ENCODE results near the gene KRTAP10-8.

The KRTAP10-8 gene

DNA sequence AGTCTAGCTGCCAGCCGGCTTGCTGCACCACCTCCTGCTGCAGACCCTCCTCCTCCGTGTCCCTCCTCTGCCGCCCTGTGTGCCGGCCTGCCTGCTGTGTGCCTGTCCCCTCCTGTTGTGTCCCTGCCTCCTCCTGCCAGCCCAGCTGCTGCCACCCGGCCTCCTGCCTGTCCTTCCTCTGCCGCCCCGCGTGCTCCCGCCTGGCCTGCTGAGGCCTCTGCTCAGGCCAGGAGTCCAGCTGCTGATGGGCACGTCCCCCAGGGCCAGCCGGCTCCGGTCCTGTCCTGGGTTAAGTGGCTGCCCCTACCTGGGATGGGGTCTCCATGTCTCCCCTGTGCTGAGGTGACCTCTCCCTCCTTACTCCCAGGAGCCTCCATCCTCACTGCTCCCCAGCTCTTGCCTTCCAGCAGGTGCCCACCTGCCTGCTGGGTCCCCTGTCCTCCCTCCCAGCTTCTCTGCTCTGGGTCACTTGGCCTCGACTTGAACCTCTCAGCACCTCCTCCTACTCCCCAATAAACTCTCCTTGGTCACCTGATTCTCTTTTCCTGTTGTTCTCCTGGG lies 870 bp downstream of the KRTAP10-8 start:
- DNase-seq = no peak
- Histone ChIP-seq H3K4me3 (ENCODE audit: low read length) (no peak overlapping the region), H2AK5ac (ENCODE audit: low read length) (no peak overlapping the region), H3K36me3 (ENCODE audit: control insufficient read depth, insufficient read depth, low read length) (no peaks in the 10 kb centered on the region), H3K4me1 (ENCODE audit: control insufficient read depth, low read depth, low read length) (no peaks in the 10 kb centered on the region), H2BK5ac (ENCODE audit: low read length) (no peak overlapping the region), H3K23ac (ENCODE audit: low read length) (no peak overlapping the region), H3K79me1 (ENCODE audit: low read length) (no peaks in the 10 kb centered on the region), H3K79me2 (ENCODE audit: control insufficient read depth, insufficient read depth, low read length) (no peaks in the 10 kb centered on the region), H2BK120ac (ENCODE audit: low read depth, low read length) (no peak overlapping the region), H3K4ac (ENCODE audit: low read depth, low read length) (no peak overlapping the region), H3K27ac (ENCODE audit: low read depth, low read length) (no peak overlapping the region), H3K27me3 (ENCODE audit: insufficient read depth, low read length, poor library complexity) (no peaks in the 10 kb centered on the region), H4K8ac (ENCODE audit: low read depth, low read length) (no peak overlapping the region), H3K9ac (ENCODE audit: low read length) (no peak overlapping the region), H4K5ac (ENCODE audit: low read length) (no peak overlapping the region), H2BK15ac (replicated peaks; ENCODE audit: low read depth) (no peak overlapping the region), H3K56ac (ENCODE audit: low read length) (no peak overlapping the region), H3K4me2 (ENCODE audit: low read length) (no peak overlapping the region), H3K18ac (ENCODE audit: low read length) (no peak overlapping the region)
- WGBS (ENCODE audit: extremely low coverage, insufficient coverage, low lambda C conversion rate) = no CpG with 5 or more reads among the region's 13 CpGs

- H3K18ac ChIP-seq (ENCODE audit: low read length) = no peak overlapping the region
- no peak overlapping the region for H3K4me2 ChIP-seq (ENCODE audit: low read length)
- H3K79me2 ChIP-seq (ENCODE audit: control insufficient read depth, insufficient read depth, low read length) = no peaks in the 10 kb centered on the region
- no peak overlapping the region for H3K23ac ChIP-seq (ENCODE audit: low read length)
- WGBS (ENCODE audit: extremely low coverage, insufficient coverage, low lambda C conversion rate) = no CpG with 5 or more reads among the region's 26 CpGs
- H3K4me3 ChIP-seq (ENCODE audit: low read length) = no peak overlapping the region
- no peak overlapping the region for H3K4ac ChIP-seq (ENCODE audit: low read depth, low read length)
- H2BK15ac ChIP-seq (replicated peaks; ENCODE audit: low read depth) = no peak overlapping the region
- no peak overlapping the region for H2BK120ac ChIP-seq (ENCODE audit: low read depth, low read length)
- H3K27ac ChIP-seq (ENCODE audit: low read depth, low read length) = no peak overlapping the region
- no peak overlapping the region for H4K5ac ChIP-seq (ENCODE audit: low read length)
- no peak overlapping the region for H3K56ac ChIP-seq (ENCODE audit: low read length)
- no peak overlapping the region for H4K8ac ChIP-seq (ENCODE audit: low read depth, low read length)
- no peaks in the 10 kb centered on the region for H3K36me3 ChIP-seq (ENCODE audit: control insufficient read depth, insufficient read depth, low read length)
- H2AK5ac ChIP-seq (ENCODE audit: low read length) = no peak overlapping the region
- DNase-seq = no peak
- H3K27me3 ChIP-seq (ENCODE audit: insufficient read depth, low read length, poor library complexity) = no peaks in the 10 kb centered on the region
- no peaks in the 10 kb centered on the region for H3K79me1 ChIP-seq (ENCODE audit: low read length)
- H3K9ac ChIP-seq (ENCODE audit: low read length) = no peak overlapping the region
- H3K4me1 ChIP-seq (ENCODE audit: control insufficient read depth, low read depth, low read length) = no peaks in the 10 kb centered on the region
- H2BK5ac ChIP-seq (ENCODE audit: low read length) = no peak overlapping the region
These were observed 1.7 kb downstream of the KRTAP10-8 start for GRCh38 chr21:44613386-44614155.

GRCh38 chr21:44614161-44614631 lies 2.3 kb downstream of the KRTAP10-8 start:
- Histone ChIP-seq H3K4me2 (ENCODE audit: low read length) (no peak overlapping the region), H3K79me1 (ENCODE audit: low read length) (no peaks in the 10 kb centered on the region), H3K79me2 (ENCODE audit: control insufficient read depth, insufficient read depth, low read length) (no peaks in the 10 kb centered on the region), H2BK5ac (ENCODE audit: low read length) (no peak overlapping the region), H3K4me3 (ENCODE audit: low read length) (no peak overlapping the region), H2AK5ac (ENCODE audit: low read length) (no peak overlapping the region), H3K56ac (ENCODE audit: low read length) (no peak overlapping the region), H3K18ac (ENCODE audit: low read length) (no peak overlapping the region), H3K9ac (ENCODE audit: low read length) (no peak overlapping the region), H3K36me3 (ENCODE audit: control insufficient read depth, insufficient read depth, low read length) (no peaks in the 10 kb centered on the region), H3K27ac (ENCODE audit: low read depth, low read length) (no peak overlapping the region), H3K23ac (ENCODE audit: low read length) (no peak overlapping the region), H2BK15ac (replicated peaks; ENCODE audit: low read depth) (no peak overlapping the region), H3K27me3 (ENCODE audit: insufficient read depth, low read length, poor library complexity) (no peaks in the 10 kb centered on the region), H4K8ac (ENCODE audit: low read depth, low read length) (no peak overlapping the region), H3K4ac (ENCODE audit: low read depth, low read length) (no peak overlapping the region), H2BK120ac (ENCODE audit: low read depth, low read length) (no peak overlapping the region), H4K5ac (ENCODE audit: low read length) (no peak overlapping the region), H3K4me1 (ENCODE audit: control insufficient read depth, low read depth, low read length) (peaks cover 4% of the 10 kb centered on the region)
- no CpG with 5 or more reads among the region's 20 CpGs for WGBS (ENCODE audit: extremely low coverage, insufficient coverage, low lambda C conversion rate)
- no peak for DNase-seq

DNA sequence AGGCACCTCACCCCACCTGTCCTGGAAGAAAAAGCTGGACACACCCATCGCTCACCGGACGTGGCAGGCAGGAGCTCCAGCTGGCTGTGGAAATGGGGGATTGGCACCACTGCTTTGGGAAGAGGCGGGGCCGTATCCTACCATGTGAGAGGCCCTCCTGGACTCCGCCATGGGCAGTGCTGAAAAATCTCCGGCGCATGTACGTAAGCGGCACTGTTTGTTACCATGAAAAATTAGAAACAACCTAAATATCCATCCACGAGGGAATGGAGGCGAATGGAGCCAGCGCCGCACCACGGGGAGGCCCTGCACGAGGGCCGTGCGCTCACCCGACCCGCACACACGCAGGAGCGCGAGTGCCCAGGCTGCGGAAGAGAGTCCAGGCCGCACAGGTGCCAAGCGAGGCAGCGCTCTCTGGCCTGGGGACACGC lies 3.1 kb downstream of the KRTAP10-8 start:
- no peak overlapping the region for H2BK15ac ChIP-seq (replicated peaks; ENCODE audit: low read depth)
- H3K4me2 ChIP-seq (ENCODE audit: low read length) = no peak overlapping the region
- H3K56ac ChIP-seq (ENCODE audit: low read length) = no peak overlapping the region
- no peak overlapping the region for H3K27ac ChIP-seq (ENCODE audit: low read depth, low read length)
- DNase-seq = no peak
- H4K5ac ChIP-seq (ENCODE audit: low read length) = no peak overlapping the region
- no peaks in the 10 kb centered on the region for H3K36me3 ChIP-seq (ENCODE audit: control insufficient read depth, insufficient read depth, low read length)
- H3K9ac ChIP-seq (ENCODE audit: low read length) = no peak overlapping the region
- H3K79me2 ChIP-seq (ENCODE audit: control insufficient read depth, insufficient read depth, low read length) = no peaks in the 10 kb centered on the region
- peaks cover 4% of the 10 kb centered on the region for H3K4me1 ChIP-seq (ENCODE audit: control insufficient read depth, low read depth, low read length)
- H2BK5ac ChIP-seq (ENCODE audit: low read length) = no peak overlapping the region
- H3K4ac ChIP-seq (ENCODE audit: low read depth, low read length) = no peak overlapping the region
- no peak overlapping the region for H2AK5ac ChIP-seq (ENCODE audit: low read length)
- H3K4me3 ChIP-seq (ENCODE audit: low read length) = no peak overlapping the region
- no peak overlapping the region for H3K23ac ChIP-seq (ENCODE audit: low read length)
- H3K79me1 ChIP-seq (ENCODE audit: low read length) = no peaks in the 10 kb centered on the region
- H4K8ac ChIP-seq (ENCODE audit: low read depth, low read length) = no peak overlapping the region
- H3K18ac ChIP-seq (ENCODE audit: low read length) = no peak overlapping the region
- no peak overlapping the region for H2BK120ac ChIP-seq (ENCODE audit: low read depth, low read length)
- no peaks in the 10 kb centered on the region for H3K27me3 ChIP-seq (ENCODE audit: insufficient read depth, low read length, poor library complexity)
- WGBS (ENCODE audit: extremely low coverage, insufficient coverage, low lambda C conversion rate) = no CpG with 5 or more reads among the region's 28 CpGs

- Histone ChIP-seq H3K18ac (ENCODE audit: low read length) (no peak overlapping the region), H3K79me1 (ENCODE audit: low read length) (no peaks in the 10 kb centered on the region), H3K79me2 (ENCODE audit: control insufficient read depth, insufficient read depth, low read length) (no peaks in the 10 kb centered on the region), H4K8ac (ENCODE audit: low read depth, low read length) (no peak overlapping the region), H2AK5ac (ENCODE audit: low read length) (no peak overlapping the region), H4K5ac (ENCODE audit: low read length) (no peak overlapping the region), H2BK5ac (ENCODE audit: low read length) (no peak overlapping the region), H3K4me1 (ENCODE audit: control insufficient read depth, low read depth, low read length) (peaks cover 4% of the 10 kb centered on the region), H3K36me3 (ENCODE audit: control insufficient read depth, insufficient read depth, low read length) (no peaks in the 10 kb centered on the region), H3K23ac (ENCODE audit: low read length) (no peak overlapping the region), H2BK15ac (replicated peaks; ENCODE audit: low read depth) (no peak overlapping the region), H3K4ac (ENCODE audit: low read depth, low read length) (no peak overlapping the region), H3K4me2 (ENCODE audit: low read length) (no peak overlapping the region), H3K4me3 (ENCODE audit: low read length) (no peak overlapping the region), H3K27ac (ENCODE audit: low read depth, low read length) (no peak overlapping the region), H2BK120ac (ENCODE audit: low read depth, low read length) (no peak overlapping the region), H3K56ac (ENCODE audit: low read length) (no peak overlapping the region), H3K9ac (ENCODE audit: low read length) (no peak overlapping the region), H3K27me3 (ENCODE audit: insufficient read depth, low read length, poor library complexity) (no peaks in the 10 kb centered on the region)
- no CpG with 5 or more reads among the region's 8 CpGs for WGBS (ENCODE audit: extremely low coverage, insufficient coverage, low lambda C conversion rate)
- DNase-seq = no peak
These were observed 3.6 kb downstream of the KRTAP10-8 start for GRCh38 chr21:44615466-44615865.

Data from mesendoderm (in vitro differentiated cells).